Aorta (tissue), 5 donors: Measurements from ENCODE around the gene MARCHF3. TPM values are rescaled to one million over a fixed set of nuclear protein-coding genes. Genes with fewer than 3 reads are reported as not detected.
"Not testable (repeated sequence)": the region's sequence is repeated elsewhere in the genome, so short reads cannot be mapped to it uniquely, and the experiment has no call there.

Experiments used
- ATAC-seq: fragments of 200-7000 bp; cut with Tn5 transposase; one replicate; pipeline ENCODE4 v1.9.1; 2022; ENCODE audit warnings: moderate library complexity; ENCODE audit not compliant: low FRiP score
- DNase-seq, 2 donors: peaks; one replicate each; pipeline ENCODE4 v3.0.0-alpha.2; 2020
- H3K27ac ChIP-seq, 2 donors: one replicate each; pipeline ENCODE4 v1.5.1; 2013; ENCODE audit warnings: low read length in 2 of 2, mild to moderate bottlenecking in 2 of 2, moderate library complexity in 2 of 2, control low read depth in 1 of 2, inconsistent platforms in 1 of 2, low read depth in 1 of 2
- H3K27me3 ChIP-seq, 2 donors: one replicate each; pipeline ENCODE4 v1.6.1; 2013; ENCODE audit warnings: control low read depth in 1 of 2, low read length in 1 of 2, mild to moderate bottlenecking in 1 of 2, moderate library complexity in 1 of 2; ENCODE audit not compliant: insufficient read depth in 2 of 2, control insufficient read depth in 1 of 2
- H3K36me3 ChIP-seq, 2 donors: one replicate each; pipeline ENCODE4 v1.6.1; 2013; ENCODE audit warnings: control low read depth in 1 of 2, low read length in 1 of 2, mild to moderate bottlenecking in 1 of 2; ENCODE audit not compliant: insufficient read depth in 2 of 2, control insufficient read depth in 1 of 2
- H3K4me1 ChIP-seq, 2 donors: one replicate each; pipeline ENCODE4 v1.6.1; 2013; ENCODE audit warnings: low read length in 2 of 2, control low read depth in 1 of 2, mild to moderate bottlenecking in 1 of 2, moderate library complexity in 1 of 2; ENCODE audit not compliant: insufficient read depth in 2 of 2, control insufficient read depth in 1 of 2
- H3K4me3 ChIP-seq, 2 donors: one replicate each; pipeline ENCODE4 v1.5.1; 2013; ENCODE audit warnings: low read length in 2 of 2, control low read depth in 1 of 2, mild to moderate bottlenecking in 1 of 2
- H3K9me3 ChIP-seq: one replicate; pipeline ENCODE4 v1.6.1; 2013; ENCODE audit warnings: mild to moderate bottlenecking, low read length; ENCODE audit not compliant: control insufficient read depth
- WGBS, 2 donors: extraction: QIAGEN DNeasy Blood & Tissue Kit; methylation state at CpG; one replicate each; pipeline ENCODE4 v1.1.7; 2013; 5-methylcytosine and 5-hydroxymethylcytosine counted together
- intact Hi-C, 2 donors: fragments of 100-400 bp; cut with DNase I; formaldehyde crosslinking; loops; one replicate each; pipeline versions ENCODE4 v1.14.2 to v1.15.0; 2022
- polyA plus RNA-seq, 2 donors: library from polyadenylated mRNA; stranded (reverse); fragments of 200-250 nt; gene quantifications; one replicate each; pipeline ENCODE4 v1.2.3, GENCODE V29; 2013
- total RNA-seq, 2 donors: library from RNA; stranded (reverse); fragmentation: NEBNext Ultra II Directional; extraction: Animal tissue kit (Norgen Biotek cat#: 25700); gene quantifications; one replicate each; pipeline ENCODE4 v1.2.1, GENCODE V29; 2021
- donor health status: healthy with polysubstance abuse.
- donor health status: Bipolar disorder and iron deficiency.
- donor health status: DM: no; HTN: no; CAD: no.
- donor health status: DM: no; HTN: no; CAD: no.
- donor health status: DM: yes; HTN: yes; CAD: no.

Gene MARCHF3
- total and polyA plus RNA-seq, 4 donors: 0.38 to 23.1 (median 11.0) TPM

DNA sequence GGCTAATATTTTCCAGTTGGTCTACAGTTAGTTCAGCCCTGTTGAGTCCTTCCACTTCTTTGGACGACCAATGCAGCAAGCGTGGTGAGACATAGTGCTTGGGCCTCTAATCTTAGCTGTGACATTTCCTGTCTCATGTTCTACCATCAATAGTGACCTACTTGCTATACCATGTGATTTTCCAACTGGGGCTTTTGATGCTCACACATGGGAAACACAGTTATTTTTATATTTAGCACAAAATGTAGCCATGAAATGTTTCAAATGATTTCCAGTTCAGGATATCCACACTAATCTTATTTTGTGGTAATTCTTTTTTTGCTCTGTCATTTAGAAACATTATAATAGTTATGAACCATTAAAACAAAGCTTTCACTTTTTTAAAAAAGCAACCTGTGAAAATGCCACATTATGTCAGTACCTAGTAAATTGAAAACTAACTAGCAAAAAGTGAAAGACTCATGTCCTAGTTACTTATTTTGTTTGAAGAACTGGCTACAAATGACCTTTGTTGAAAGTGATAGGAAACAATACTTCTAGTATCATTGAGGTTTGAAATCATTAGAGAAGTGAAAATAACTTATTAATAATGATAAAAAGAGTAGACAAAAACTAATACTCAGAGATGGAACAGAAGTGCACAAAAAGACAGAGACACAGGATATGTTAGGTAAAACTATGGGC is 18.3 kb downstream of the MARCHF3 start:
- H3K4me3 ChIP-seq: no peak overlapping the region
- no peaks in the 10 kb centered on the region for H3K9me3 ChIP-seq
- H3K36me3 ChIP-seq: no peaks in the 10 kb centered on the region
- no peaks in the 10 kb centered on the region for H3K27me3 ChIP-seq
- no peak overlapping the region for H3K27ac ChIP-seq
- 85 to 94% methylated on average over 2 of the region's 2 CpGs for WGBS, 2 donors
- intact Hi-C loops: no loop called here
- no peaks in the 10 kb centered on the region for H3K4me1 ChIP-seq
- ATAC-seq: no peak
- no peak for DNase-seq

- no peak overlapping the region for H3K4me3 ChIP-seq
- DNase-seq (no peak), ATAC-seq (no peak)
- no peaks in the 10 kb centered on the region for H3K4me1 ChIP-seq
- H3K27ac ChIP-seq: no peak overlapping the region
- H3K27me3 ChIP-seq: no peaks in the 10 kb centered on the region
- WGBS, 2 donors: 75 to 76% methylated on average over 4 of the region's 4 CpGs
- no peaks in the 10 kb centered on the region for H3K36me3 ChIP-seq
- intact Hi-C loops: no loop called here
- H3K9me3 ChIP-seq: no peaks in the 10 kb centered on the region
These were observed 19.2 kb downstream of the MARCHF3 start for GRCh38 chr5:127011153-127011552.

DNA sequence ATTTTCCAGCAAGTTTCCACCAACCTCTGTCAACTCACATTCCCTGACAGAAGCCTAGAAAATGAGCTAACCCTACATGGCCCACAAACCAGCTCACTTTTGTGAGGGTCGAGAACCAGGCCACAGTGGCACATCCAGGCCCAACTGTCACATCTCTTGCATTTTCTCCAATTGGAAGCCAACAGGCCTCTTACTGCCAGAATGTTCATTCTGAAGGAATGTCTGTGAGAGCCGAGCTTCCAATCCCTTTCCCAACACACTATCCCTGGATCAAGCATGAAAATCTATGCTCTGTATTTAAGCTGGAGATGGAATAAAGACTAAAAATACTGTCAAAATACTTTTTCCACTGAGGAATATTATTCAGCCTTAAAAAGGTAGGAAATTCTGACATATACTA is 20.0 kb downstream of the MARCHF3 start:
- Histone ChIP-seq H3K4me1 (no peaks in the 10 kb centered on the region), H3K27ac (no peak overlapping the region), H3K9me3 (no peaks in the 10 kb centered on the region), H3K4me3 (no peak overlapping the region), H3K27me3 (no peaks in the 10 kb centered on the region), H3K36me3 (no peaks in the 10 kb centered on the region)
- WGBS, 2 donors: 13 to 19% methylated on average over 2 of the region's 2 CpGs
- ATAC-seq (no peak), DNase-seq (no peak)
- intact Hi-C loops: no loop called here

DNA sequence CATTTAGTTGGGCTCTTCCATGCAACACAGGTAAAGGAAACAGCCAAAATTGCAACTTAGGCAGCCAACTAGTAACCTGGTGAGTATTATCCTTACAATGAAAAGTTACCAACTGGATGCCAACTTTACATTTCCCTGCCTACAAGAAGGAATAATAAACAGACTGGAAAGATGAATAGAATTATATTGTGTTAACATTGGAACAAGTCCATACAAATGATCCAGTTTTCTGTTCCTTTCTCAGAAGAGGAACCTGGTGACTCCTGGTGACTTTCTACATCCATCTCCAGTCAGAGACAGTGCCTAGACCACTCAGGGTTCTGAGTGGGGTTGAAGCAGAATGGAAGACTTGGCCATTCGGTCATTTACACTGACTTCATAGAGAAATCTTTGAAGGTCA is 20.6 kb downstream of the MARCHF3 start:
- intact Hi-C loops: no loop called here
- H3K4me1 ChIP-seq: no peaks in the 10 kb centered on the region
- H3K9me3 ChIP-seq: no peaks in the 10 kb centered on the region
- no peak overlapping the region for H3K27ac ChIP-seq
- WGBS, 2 donors: 87 to 96% methylated on average over 1 of the region's 1 CpG
- H3K4me3 ChIP-seq: no peak overlapping the region
- DNase-seq: no peak
- H3K27me3 ChIP-seq: no peaks in the 10 kb centered on the region
- H3K36me3 ChIP-seq: no peaks in the 10 kb centered on the region
- ATAC-seq: no peak

- Histone ChIP-seq H3K9me3 (no peaks in the 10 kb centered on the region), H3K36me3 (no peaks in the 10 kb centered on the region), H3K27ac (no peak overlapping the region), H3K4me1 (no peaks in the 10 kb centered on the region), H3K27me3 (no peaks in the 10 kb centered on the region), H3K4me3 (no peak overlapping the region)
- intact Hi-C loops: no loop called here
- DNase-seq (no peak), ATAC-seq (no peak)
- WGBS, 2 donors: 88 to 91% methylated on average over 6 of the region's 6 CpGs
These were observed 21.9 kb downstream of the MARCHF3 start for GRCh38 chr5:127008300-127008975.

DNA sequence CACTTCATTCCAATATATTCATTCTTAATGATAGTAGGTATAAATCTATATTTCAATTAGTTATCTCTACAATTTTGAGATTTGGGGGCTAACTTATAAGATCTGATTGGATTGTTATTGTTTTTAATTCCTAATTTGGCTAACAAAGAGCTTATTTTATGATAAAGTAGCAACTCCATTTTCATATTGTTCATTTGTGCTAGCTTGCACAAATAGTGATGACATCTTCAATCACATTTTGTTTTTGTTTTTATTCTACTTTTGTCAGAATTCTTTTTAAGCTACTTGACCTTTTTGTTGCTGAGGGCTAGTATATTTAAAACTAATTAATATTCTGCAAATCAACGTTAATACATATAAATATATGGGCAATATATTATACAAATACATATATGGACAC is 22.8 kb downstream of the MARCHF3 start:
- ATAC-seq (no peak), DNase-seq (no peak)
- Histone ChIP-seq H3K36me3 (no peaks in the 10 kb centered on the region), H3K9me3 (no peaks in the 10 kb centered on the region), H3K4me3 (no peak overlapping the region), H3K27me3 (no peaks in the 10 kb centered on the region), H3K27ac (no peak overlapping the region), H3K4me1 (no peaks in the 10 kb centered on the region)
- WGBS, 2 donors: 88 to 90% methylated on average over 1 of the region's 1 CpG
- intact Hi-C loops: no loop called here

DNA sequence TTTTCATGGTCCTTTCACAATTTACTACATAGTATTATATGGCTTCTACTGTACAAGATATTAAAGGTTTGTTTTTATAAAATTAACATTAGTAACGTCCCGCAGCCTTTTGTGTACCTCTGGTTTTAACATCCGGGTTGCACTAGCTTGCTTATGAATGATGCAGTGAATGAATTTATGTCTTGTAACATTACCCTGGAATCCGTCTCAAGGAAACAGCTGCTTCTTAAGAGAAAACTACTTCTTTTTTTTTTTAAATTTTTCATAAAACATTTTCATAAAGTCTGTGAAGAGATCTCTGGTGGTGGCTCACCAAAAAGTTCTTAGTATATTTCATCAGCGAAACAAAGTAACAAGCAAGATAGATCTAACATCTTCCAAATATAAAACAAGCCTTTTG is 23.6 kb downstream of the MARCHF3 start:
- ATAC-seq: no peak

GRCh38 chr5:127005282-127005681 is 25.1 kb downstream of the MARCHF3 start:
- H3K4me1 ChIP-seq, H3K36me3 ChIP-seq, intact Hi-C loops, H3K27me3 ChIP-seq, H3K27ac ChIP-seq, ATAC-seq, H3K4me3 ChIP-seq, H3K9me3 ChIP-seq, DNase-seq: not testable (repeated sequence)
- 91 to 95% methylated on average over 3 of the region's 3 CpGs for WGBS, 2 donors

More for the DNA sequence above, 23.6 kb downstream of the MARCHF3 start:
- 62 to 66% methylated on average over 5 of the region's 5 CpGs for WGBS, 2 donors
- H3K4me1 ChIP-seq: no peaks in the 10 kb centered on the region
- no peak overlapping the region for H3K4me3 ChIP-seq
- H3K27me3 ChIP-seq: no peaks in the 10 kb centered on the region
- H3K27ac ChIP-seq: no peak overlapping the region
- intact Hi-C loops: no loop called here
- no peaks in the 10 kb centered on the region for H3K36me3 ChIP-seq
- DNase-seq: no peak
- no peaks in the 10 kb centered on the region for H3K9me3 ChIP-seq

- Histone ChIP-seq H3K4me3 (no peak overlapping the region), H3K27ac (no peak overlapping the region), H3K4me1 (no peaks in the 10 kb centered on the region), H3K9me3 (no peaks in the 10 kb centered on the region), H3K36me3 (no peaks in the 10 kb centered on the region), H3K27me3 (no peaks in the 10 kb centered on the region)
- no peak for DNase-seq
- WGBS, 2 donors: 92 to 95% methylated on average over 3 of the region's 3 CpGs
- ATAC-seq: no peak
- intact Hi-C loops: no loop called here
These were observed 25.6 kb downstream of the MARCHF3 start for GRCh38 chr5:127004721-127005120.
